Measurements from ENCODE around the gene TARBP1.

The TARBP1 gene

DNA sequence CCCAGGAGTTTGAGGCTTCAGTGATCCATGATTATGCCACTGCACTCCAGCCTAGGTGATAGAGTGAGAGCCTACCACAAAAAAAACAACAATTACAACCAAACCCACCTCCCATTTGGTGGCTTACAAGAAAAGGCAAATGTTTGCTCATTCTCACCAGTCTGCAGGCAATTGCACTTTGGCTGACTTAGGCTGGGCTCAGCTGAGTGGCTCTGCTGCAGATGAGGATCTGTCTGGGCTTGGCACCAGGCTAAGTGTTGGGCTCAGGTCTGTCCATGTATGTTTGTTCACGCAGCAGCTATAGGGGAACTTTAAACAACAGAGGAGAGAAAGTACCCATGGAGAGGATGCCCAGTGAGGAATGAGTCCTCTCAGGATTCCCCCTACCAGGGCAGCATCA lies 133.7 kb downstream of the TARBP1 start:
- DNase-seq (ENCODE audit: low spot score), result no peak

DNA sequence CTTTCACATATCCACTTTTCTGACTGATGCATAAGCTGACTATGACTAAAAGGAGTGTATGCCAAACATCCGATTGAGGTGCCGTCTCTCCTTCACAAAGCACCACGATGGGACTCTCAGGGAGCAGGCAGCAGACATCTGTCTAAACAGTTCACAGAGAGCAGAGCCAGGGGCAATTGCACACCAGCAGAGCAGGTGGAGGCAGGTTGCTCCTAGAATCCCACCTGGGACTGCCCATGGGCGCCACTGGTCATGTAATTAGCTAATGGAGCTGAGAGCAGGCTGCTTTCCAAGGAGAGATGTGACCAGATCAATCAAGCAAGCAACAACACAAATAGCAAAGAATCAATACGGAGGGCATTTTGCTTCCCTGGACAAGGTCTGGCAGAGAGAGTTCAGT lies 136.2 kb downstream of the TARBP1 start:
- no peak for DNase-seq (ENCODE audit: low spot score)

Measured in putamen (tissue), 1 donor.